NOMO-1 treated with DMSO at 0.1 percent for 48 hours (cell line): Measurements from ENCODE around the gene GIMAP8.
"Not testable (repeated sequence)": the region's sequence is repeated elsewhere in the genome, so short reads cannot be mapped to it uniquely, and the experiment has no call there.

Experiments used
- DNase-seq: peaks from one replicate; lab custom pipeline; 2025; ENCODE audit not compliant: unreplicated experiment; lab: John Stamatoyannopoulos, UW

The GIMAP8 gene

GRCh38 chr7:150461520-150461919 lies 11.1 kb downstream of the GIMAP8 start:
- no peak for DNase-seq

- no peak for DNase-seq
Measured at GRCh38 chr7:150462413-150462812, 12.0 kb downstream of the GIMAP8 start.

DNA sequence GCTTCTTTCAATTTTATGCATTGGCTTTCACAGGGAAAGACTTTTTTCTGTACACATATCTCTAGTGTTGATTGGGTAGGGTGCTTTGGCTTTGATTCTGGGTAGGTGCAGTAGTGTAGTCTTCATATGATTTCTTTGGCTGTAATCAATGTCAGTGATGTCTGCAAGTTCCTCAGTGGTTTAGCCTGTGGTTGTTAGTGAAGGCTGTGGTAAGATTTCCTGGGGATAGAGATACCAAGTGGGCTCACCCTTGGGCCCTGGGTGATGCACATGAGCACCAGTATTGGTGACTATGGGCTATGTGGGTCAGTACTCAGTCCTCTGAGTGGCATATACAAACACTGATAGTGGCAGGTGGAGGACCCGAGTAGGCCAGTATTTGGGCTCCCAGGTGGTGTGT lies 13.0 kb downstream of the GIMAP8 start:
- DNase-seq = no peak

DNA sequence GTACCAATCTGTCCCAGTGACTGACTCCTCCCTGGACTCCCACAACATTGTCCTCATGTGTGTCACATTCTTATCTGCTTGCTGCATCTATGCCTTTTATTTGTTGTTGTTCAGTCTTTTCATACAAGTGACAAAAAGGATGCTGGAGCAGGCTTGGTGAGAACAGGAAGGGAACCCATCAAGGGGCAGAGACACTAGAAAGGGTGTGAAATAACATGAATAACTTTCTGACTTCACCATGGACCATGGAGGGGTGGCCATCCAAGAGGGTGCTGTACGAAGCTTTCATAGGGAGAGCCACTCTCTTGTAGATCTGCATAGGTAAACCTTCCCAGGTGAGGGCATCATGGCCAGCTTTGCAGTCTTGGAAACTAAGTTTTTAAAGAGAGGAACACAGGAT lies 14.5 kb downstream of the GIMAP8 start:
- DNase-seq = no peak

- no peak for DNase-seq
Measured at GRCh38 chr7:150465414-150465813, 15.0 kb downstream of the GIMAP8 start.

DNA sequence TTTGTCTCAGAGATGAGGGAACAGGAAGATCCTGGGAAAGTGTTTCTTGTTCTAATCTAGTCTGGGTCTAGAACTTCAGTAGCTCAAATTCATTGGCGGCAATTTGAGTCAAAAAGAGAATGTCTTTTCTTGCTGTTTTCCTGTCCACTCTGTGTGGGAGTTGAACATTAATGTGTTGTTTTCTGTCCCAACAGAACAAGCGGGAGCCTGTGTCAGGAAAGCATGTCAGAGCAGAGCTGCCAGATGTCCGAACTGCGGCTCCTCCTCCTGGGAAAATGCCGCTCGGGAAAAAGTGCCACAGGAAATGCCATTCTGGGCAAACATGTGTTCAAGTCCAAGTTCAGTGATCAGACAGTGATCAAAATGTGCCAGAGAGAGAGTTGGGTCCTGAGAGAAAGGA lies 16.0 kb downstream of the GIMAP8 start:
- no peak for DNase-seq

GRCh38 chr7:150468241-150468640 lies 17.8 kb downstream of the GIMAP8 start:
- DNase-seq = no peak

- DNase-seq = no peak
Measured at GRCh38 chr7:150471886-150472285, 21.5 kb downstream of the GIMAP8 start.

DNA sequence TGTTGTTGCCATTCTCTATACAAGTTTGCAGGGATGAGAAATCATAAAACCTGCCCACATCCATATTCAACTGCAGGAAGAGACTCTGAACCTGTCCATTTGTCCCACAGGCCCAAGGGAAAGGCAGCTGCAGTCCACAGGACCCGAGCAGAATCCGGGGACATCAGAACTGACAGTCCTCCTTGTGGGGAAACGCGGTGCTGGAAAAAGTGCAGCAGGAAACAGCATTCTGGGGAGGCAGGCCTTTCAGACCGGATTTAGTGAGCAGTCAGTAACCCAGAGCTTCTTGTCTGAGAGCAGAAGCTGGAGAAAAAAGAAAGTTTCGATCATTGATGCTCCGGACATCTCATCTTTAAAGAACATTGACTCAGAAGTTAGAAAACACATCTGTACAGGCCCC lies 23.5 kb downstream of the GIMAP8 start:
- DNase-seq = no peak

- no peak for DNase-seq
Measured at GRCh38 chr7:150476285-150476684, 25.9 kb downstream of the GIMAP8 start.

GRCh38 chr7:150476819-150477631 lies 26.6 kb downstream of the GIMAP8 start:
- no peak for DNase-seq

DNA sequence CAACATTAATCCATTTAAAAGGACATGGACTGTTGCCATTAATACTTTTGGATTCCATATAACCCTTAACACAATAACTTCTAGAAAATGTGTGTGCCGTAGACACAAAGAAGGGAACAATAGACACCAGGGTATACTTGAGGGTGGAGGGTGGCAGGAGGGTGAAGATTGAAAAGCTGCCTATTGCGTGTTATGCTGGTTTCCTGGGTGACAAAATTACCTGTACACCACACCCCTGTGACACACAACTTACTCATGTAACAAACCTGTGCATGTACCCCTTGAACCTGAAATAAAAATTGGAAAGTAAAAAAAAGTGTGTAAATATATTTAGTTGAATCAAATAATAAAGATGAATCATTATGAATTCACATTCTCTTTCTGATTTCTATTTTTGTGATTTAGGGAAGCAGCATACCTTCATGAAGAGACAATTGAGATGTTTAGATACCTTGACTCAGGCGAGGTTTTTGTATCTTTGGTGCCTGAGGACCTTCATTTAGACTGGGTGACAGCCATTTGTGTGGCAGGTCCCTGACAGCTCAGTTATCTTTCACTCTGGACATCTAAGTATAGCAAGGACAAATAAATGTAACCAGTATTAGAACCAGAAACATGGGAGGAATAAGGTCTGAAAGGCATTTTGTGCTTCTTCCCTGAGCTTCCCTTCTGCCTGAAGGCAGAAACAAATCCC lies 28.7 kb downstream of the GIMAP8 start:
- DNase-seq = no peak

GRCh38 chr7:150481186-150481920 lies 30.9 kb downstream of the GIMAP8 start:
- no peak for DNase-seq

GRCh38 chr7:150481922-150482321 lies 31.5 kb downstream of the GIMAP8 start:
- DNase-seq = no peak

DNA sequence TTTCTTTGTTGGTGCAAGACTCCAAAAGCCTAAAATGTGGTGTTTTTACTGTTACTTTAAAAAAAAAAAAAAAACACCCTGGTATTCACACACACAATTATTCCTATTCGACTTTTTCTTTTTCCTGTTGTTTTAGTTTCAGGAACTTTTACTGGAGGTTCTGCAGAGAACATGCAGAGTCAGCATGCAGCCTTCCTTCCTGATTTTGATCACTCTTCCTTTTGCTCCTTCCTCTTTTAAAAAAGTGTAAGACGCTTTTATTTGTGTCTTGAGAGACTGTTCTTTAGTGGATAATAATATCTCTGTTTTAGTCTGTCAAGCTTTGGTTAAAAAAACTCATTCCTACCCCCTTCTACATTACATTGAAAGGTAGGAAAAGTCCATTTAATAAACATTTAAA lies 33.1 kb downstream of the GIMAP8 start:
- not testable (repeated sequence) for DNase-seq

GRCh38 chr7:150484071-150484470 lies 33.6 kb downstream of the GIMAP8 start:
- not testable (repeated sequence) for DNase-seq

DNA sequence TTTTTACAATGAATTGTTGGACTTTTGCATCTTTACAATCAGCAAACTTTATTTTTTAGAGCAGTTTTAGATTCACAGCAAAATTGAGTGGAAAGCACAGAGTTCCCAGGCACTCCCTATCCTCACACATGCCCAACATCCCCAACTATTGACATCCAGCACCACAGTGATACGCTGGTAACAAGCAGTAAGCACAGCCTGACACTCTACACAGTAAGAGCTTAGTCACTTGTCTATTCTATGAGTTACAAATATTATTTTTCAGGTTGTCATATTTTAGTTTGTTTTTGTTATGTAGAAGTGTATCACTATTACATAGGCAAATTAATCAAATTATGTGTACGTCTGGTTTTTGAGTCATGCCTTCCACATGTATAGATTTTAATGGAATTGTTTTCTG lies 37.2 kb downstream of the GIMAP8 start:
- DNase-seq = no peak

GRCh38 chr7:150489782-150490181 lies 39.4 kb downstream of the GIMAP8 start:
- peak; percentile 86 for DNase-seq

DNA sequence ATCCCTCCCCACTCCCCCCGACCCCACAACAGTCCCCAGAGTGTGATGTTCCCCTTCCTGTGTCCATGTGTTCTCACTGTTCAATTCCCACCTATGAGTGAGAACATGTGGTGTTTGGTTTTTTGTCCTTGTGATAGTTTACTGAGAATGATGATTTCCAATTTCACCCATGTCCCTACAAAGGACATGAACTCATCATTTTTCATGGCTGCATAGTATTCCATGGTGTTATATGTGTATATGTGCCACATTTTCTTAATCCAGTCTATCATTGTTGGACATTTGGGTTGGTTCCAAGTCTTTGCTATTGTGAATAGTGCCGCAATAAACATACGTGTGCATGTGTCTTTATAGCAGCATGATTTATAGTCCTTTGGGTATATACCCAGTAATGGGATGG lies 43.0 kb downstream of the GIMAP8 start:
- DNase-seq = not testable (repeated sequence)

DNA sequence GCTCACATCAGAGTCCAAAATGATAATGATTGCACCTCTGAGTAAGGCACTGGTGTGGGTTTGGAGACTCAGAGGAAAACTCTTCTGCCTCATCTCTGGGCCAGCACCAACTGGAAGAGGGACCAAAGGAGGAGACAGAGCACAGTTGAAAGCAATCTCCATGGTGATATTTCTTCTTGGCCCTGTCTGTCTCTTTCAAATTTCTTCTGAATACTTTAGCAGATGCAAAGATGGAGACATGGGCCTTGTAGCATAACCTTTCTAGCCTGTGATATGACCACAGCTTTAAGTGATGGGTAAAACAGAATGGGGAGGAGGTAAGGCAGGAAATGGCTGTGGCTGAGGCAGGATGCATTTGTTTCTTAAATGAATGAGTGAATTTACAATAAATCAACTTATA lies 52.1 kb downstream of the GIMAP8 start:
- DNase-seq = no peak

- no peak for DNase-seq
Measured at GRCh38 chr7:150503155-150503554, 52.7 kb downstream of the GIMAP8 start.

DNA sequence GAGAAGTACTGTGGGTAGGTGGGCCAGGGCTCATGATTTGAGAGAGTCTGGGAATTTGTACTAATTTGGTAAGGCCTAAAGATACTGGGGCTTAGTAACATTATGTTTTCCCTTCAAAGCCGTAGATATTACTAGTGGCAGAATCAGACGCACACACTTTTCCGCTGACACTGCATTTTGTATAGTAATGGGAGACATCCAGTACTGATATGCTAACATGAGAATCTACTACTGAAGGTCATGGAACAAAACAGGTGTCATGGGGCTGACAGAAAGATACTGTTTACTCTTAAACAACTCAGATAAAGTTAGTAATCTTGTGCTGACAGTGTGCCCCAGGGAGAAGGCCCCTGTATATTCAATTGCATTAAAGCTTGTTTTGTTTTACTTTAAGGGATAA lies 53.2 kb downstream of the GIMAP8 start:
- DNase-seq = no peak
